Measurements from ENCODE around the gene CAMK1D. TPM values are rescaled to one million over a fixed set of nuclear protein-coding genes. Genes with fewer than 3 reads are reported as not detected.

CAMK1D gene
- total RNA-seq, 4 donors from 2014 or later = 0.55 to 2.2 (median 1.5) TPM

- TF ChIP-seq CTCF (IDR thresholded peaks at IDR 0.05 in 4 of 5, conservative IDR thresholded peaks at IDR 0.05 in 1 of 5) = no peak
- no peak for TF ChIP-seq POLR2A (IDR thresholded peaks at IDR 0.05)
- H3K4me3 ChIP-seq = no peak overlapping the region
- no peaks in the 10 kb centered on the region for H3K4me1 ChIP-seq
- no peaks in the 10 kb centered on the region for H3K9me3 ChIP-seq
- DNase-seq (no peak), ATAC-seq (no peak)
- H3K27ac ChIP-seq = no peak overlapping the region
- peaks cover 0 to 9% (median 0%) of the 10 kb centered on the region in 3 donors for H3K27me3 ChIP-seq
- in situ Hi-C loops (cut with MboI; ENCODE audit: low sequenced_read_pairs in 4 of 4) (loop anchor here in 1 of 4 donors (25.0 kb wide), 1 partner anchor 300 kb away; no protein-coding TSS in a partner anchor), intact Hi-C loops (cut with DNase I; ENCODE audit: low total_unique reads) (loop anchor here (10.0 kb wide), 1 partner anchor 118 kb away; no protein-coding TSS in a partner anchor)
- no peaks in the 10 kb centered on the region for H3K36me3 ChIP-seq
Measured at GRCh38 chr10:12787297-12787696, 437.9 kb downstream of the CAMK1D start.

- no peaks in the 10 kb centered on the region for H3K4me1 ChIP-seq
- no peaks in the 10 kb centered on the region for H3K36me3 ChIP-seq
- in situ Hi-C loops (cut with MboI; ENCODE audit: low sequenced_read_pairs in 4 of 4) (loop anchor here in 1 of 4 donors (25.0 kb wide), 1 partner anchor 299 kb away; no protein-coding TSS in a partner anchor), intact Hi-C loops (cut with DNase I; ENCODE audit: low total_unique reads) (loop anchor here (10.0 kb wide), 1 partner anchor 117 kb away; no protein-coding TSS in a partner anchor)
- no peaks in the 10 kb centered on the region for H3K9me3 ChIP-seq
- H3K27me3 ChIP-seq = peaks cover 0 to 9% (median 0%) of the 10 kb centered on the region in 3 donors
- no peak for TF ChIP-seq POLR2A (IDR thresholded peaks at IDR 0.05)
- TF ChIP-seq CTCF (IDR thresholded peaks at IDR 0.05 in 4 of 5, conservative IDR thresholded peaks at IDR 0.05 in 1 of 5) = no peak
- no peak overlapping the region for H3K27ac ChIP-seq
- H3K4me3 ChIP-seq = no peak overlapping the region
- DNase-seq (no peak), ATAC-seq (no peak)
Measured at GRCh38 chr10:12788277-12788676, 438.9 kb downstream of the CAMK1D start.

- H3K4me3 ChIP-seq = no peak overlapping the region
- ATAC-seq (no peak), DNase-seq (no peak)
- H3K9me3 ChIP-seq = no peaks in the 10 kb centered on the region
- H3K4me1 ChIP-seq = no peaks in the 10 kb centered on the region
- in situ Hi-C loops (cut with MboI; ENCODE audit: low sequenced_read_pairs in 4 of 4) (loop anchor here in 1 of 4 donors (25.0 kb wide), 1 partner anchor 297 kb away; no protein-coding TSS in a partner anchor), intact Hi-C loops (cut with DNase I; ENCODE audit: low total_unique reads) (no loop called here)
- no peak for TF ChIP-seq POLR2A (IDR thresholded peaks at IDR 0.05)
- no peak for TF ChIP-seq CTCF (IDR thresholded peaks at IDR 0.05 in 4 of 5, conservative IDR thresholded peaks at IDR 0.05 in 1 of 5)
- no peak overlapping the region for H3K27ac ChIP-seq
- no peaks in the 10 kb centered on the region for H3K27me3 ChIP-seq
- no peaks in the 10 kb centered on the region for H3K36me3 ChIP-seq
Measured at GRCh38 chr10:12790270-12790669, 440.9 kb downstream of the CAMK1D start.

GRCh38 chr10:12791728-12792127 is 442.4 kb downstream of the CAMK1D start:
- Histone ChIP-seq H3K9me3 (no peaks in the 10 kb centered on the region), H3K27ac (no peak overlapping the region), H3K36me3 (no peaks in the 10 kb centered on the region), H3K4me3 (no peak overlapping the region), H3K27me3 (no peaks in the 10 kb centered on the region), H3K4me1 (no peaks in the 10 kb centered on the region)
- no peak for TF ChIP-seq CTCF (IDR thresholded peaks at IDR 0.05 in 4 of 5, conservative IDR thresholded peaks at IDR 0.05 in 1 of 5)
- no peak for TF ChIP-seq POLR2A (IDR thresholded peaks at IDR 0.05)
- DNase-seq (no peak), ATAC-seq (no peak)
- in situ Hi-C loops (cut with MboI; ENCODE audit: low sequenced_read_pairs in 4 of 4) = loop anchor here in 1 of 4 donors (25.0 kb wide), 1 partner anchor 296 kb away; no protein-coding TSS in a partner anchor
- intact Hi-C loops (cut with DNase I; ENCODE audit: low total_unique reads) = no loop called here

Data from gastrocnemius medialis (tissue), 4 donors.